HL-60 (cell line): Measurements from ENCODE around the gene NDFIP1.
"Not testable (repeated sequence)": the region's sequence is repeated elsewhere in the genome, so short reads cannot be mapped to it uniquely, and the experiment has no call there.

Source experiments
- DNase-seq, 2 experiments: peaks; one replicate each; pipeline ENCODE4 v3.0.0-alpha.2; 2010 to 2020; ENCODE audit warnings: low read depth in 1 of 2, low spot score in 1 of 2
- H3K27ac ChIP-seq: fragments of 250-450 bp; sonication (Bioruptor Pico); replicated peaks from 2 replicates; pipeline ENCODE4 v1.5.1; 2020; ENCODE audit warnings: mild to moderate bottlenecking, moderate library complexity
- H3K27me3 ChIP-seq: fragments of 250-450 bp; sonication (Bioruptor Pico); 2 replicates; pipeline ENCODE4 v1.5.1; 2021; ENCODE audit warnings: mild to moderate bottlenecking, moderate library complexity; ENCODE audit not compliant: insufficient read depth, poor library complexity, severe bottlenecking
- H3K4me3 ChIP-seq: replicated peaks from 2 replicates; pipeline ENCODE4 v1.5.1; 2011; ENCODE audit warnings: mild to moderate bottlenecking, control low read depth, low read length; ENCODE audit not compliant: insufficient read depth
- GABPA ChIP-seq: IDR thresholded peaks from 2 replicates; pipeline ENCODE4 v1.6.1; 2012; ENCODE audit warnings: low read depth
- POLR2AphosphoS5 ChIP-seq: IDR thresholded peaks from 2 replicates; pipeline ENCODE4 v1.6.1; 2012; ENCODE audit warnings: low read depth
- SPI1 ChIP-seq: IDR thresholded peaks from 2 replicates; pipeline ENCODE4 v1.6.1; 2012; ENCODE audit warnings: low read depth, mild to moderate bottlenecking, borderline replicate concordance
- TF ChIP-seq, protein P1 (sequence below): IDR thresholded peaks from 2 replicates; pipeline ENCODE4 v1.6.1; 2012; ENCODE audit warnings: low read depth; ENCODE audit not compliant: insufficient replicate concordance
- TF ChIP-seq, protein P2 (sequence below): IDR thresholded peaks from one replicate; pipeline ENCODE4 v1.5.1; 2011; ENCODE audit warnings: low read length, control low read depth, inconsistent platforms; ENCODE audit not compliant: insufficient read depth

The NDFIP1 gene

DNA sequence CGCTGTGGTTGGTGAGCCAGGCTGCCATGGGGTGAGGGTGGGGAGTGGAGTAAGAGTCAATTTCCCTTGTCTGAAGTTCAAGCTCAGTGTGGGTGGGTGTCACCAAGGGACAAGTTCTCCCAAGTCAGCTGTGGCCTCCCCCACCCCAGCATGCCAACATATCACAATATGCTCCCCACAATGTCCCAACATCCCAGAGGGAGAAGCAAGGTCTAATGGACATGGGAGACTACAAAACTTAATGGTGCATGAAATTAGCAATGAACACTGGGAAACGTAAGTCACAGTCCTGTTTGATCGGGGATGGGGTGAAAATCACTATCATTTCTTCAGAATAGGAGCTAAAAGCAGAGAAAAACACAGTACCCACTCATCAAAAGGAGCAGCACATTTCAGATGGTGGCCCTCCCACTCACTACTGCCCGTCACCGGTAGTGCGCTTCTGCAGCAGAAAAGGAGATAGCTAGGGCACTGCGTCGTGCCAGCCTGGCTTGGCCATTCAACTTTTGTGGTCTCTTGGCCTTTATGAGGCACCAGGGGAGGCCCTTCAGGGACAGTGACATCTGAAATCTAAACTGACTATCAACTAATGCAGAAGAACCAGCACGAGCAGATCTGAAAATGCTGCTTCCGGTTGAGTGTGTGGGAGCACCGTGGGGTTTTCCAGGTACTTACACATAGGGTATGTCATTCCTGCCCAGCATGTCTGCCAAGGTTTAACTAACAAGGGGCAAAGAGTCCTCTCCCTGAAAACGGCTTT lies 20.5 kb upstream of the NDFIP1 start:
- H3K4me3 ChIP-seq: no peak overlapping the region
- DNase-seq: no peak
- TF ChIP-seq POLR2AphosphoS5 (no peak), SPI1 (no peak), GABPA (no peak)
- TF ChIP-seq, protein P1, sequence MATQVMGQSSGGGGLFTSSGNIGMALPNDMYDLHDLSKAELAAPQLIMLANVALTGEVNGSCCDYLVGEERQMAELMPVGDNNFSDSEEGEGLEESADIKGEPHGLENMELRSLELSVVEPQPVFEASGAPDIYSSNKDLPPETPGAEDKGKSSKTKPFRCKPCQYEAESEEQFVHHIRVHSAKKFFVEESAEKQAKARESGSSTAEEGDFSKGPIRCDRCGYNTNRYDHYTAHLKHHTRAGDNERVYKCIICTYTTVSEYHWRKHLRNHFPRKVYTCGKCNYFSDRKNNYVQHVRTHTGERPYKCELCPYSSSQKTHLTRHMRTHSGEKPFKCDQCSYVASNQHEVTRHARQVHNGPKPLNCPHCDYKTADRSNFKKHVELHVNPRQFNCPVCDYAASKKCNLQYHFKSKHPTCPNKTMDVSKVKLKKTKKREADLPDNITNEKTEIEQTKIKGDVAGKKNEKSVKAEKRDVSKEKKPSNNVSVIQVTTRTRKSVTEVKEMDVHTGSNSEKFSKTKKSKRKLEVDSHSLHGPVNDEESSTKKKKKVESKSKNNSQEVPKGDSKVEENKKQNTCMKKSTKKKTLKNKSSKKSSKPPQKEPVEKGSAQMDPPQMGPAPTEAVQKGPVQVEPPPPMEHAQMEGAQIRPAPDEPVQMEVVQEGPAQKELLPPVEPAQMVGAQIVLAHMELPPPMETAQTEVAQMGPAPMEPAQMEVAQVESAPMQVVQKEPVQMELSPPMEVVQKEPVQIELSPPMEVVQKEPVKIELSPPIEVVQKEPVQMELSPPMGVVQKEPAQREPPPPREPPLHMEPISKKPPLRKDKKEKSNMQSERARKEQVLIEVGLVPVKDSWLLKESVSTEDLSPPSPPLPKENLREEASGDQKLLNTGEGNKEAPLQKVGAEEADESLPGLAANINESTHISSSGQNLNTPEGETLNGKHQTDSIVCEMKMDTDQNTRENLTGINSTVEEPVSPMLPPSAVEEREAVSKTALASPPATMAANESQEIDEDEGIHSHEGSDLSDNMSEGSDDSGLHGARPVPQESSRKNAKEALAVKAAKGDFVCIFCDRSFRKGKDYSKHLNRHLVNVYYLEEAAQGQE: no peak
- TF ChIP-seq, protein P2, sequence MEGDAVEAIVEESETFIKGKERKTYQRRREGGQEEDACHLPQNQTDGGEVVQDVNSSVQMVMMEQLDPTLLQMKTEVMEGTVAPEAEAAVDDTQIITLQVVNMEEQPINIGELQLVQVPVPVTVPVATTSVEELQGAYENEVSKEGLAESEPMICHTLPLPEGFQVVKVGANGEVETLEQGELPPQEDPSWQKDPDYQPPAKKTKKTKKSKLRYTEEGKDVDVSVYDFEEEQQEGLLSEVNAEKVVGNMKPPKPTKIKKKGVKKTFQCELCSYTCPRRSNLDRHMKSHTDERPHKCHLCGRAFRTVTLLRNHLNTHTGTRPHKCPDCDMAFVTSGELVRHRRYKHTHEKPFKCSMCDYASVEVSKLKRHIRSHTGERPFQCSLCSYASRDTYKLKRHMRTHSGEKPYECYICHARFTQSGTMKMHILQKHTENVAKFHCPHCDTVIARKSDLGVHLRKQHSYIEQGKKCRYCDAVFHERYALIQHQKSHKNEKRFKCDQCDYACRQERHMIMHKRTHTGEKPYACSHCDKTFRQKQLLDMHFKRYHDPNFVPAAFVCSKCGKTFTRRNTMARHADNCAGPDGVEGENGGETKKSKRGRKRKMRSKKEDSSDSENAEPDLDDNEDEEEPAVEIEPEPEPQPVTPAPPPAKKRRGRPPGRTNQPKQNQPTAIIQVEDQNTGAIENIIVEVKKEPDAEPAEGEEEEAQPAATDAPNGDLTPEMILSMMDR: no peak
- no peaks in the 10 kb centered on the region for H3K27me3 ChIP-seq
- no peak overlapping the region for H3K27ac ChIP-seq

DNA sequence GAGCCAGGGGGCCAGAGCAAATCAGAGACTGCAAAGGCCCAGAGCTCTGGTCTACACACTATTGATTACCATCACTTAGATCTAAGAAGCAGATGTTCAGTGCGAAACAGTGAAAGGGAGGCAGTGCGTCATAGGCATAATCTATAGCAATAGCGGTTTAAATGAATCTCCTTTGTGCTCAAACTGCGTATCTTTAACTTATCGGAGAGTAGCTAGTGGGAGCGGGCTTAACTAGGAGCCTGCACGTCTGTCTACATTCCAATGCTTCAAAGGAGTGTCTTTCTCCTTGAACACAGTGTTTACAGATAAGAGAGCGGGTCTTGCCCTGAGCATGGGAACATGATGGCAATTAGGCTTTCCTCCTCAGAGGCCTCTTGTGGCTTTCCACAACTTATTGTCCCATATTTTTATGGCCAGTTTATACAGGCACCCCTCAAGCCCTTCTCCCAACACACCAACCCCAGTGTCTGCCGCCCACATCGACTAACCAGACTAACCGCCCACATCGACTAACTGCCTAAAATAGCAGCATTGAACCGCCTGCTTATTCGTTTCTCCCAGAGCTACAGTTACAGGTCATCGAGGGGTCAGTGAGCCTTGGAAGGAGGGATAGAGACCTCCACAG lies 19.6 kb upstream of the NDFIP1 start:
- H3K27ac ChIP-seq, DNase-seq, H3K4me3 ChIP-seq, H3K27me3 ChIP-seq: not testable (repeated sequence)

DNA sequence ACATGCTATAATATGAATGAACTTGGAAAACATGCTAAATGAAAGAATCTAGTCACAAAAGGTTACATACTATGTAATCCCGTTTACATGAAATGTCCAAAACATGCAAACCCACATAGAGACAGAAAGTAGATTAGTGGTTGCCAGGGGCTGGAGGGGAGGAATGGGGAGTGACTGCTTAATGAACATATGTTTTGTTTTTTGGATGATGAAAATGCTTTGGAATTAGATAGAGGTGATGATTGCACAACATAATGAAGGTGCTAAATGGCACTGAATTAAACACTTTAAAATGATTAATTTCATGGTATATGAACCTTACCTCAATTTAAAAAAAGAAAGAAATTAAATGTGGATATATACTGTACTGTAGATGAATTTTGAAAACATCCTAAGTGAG lies 17.6 kb upstream of the NDFIP1 start:
- no peaks in the 10 kb centered on the region for H3K27me3 ChIP-seq
- H3K4me3 ChIP-seq: no peak overlapping the region
- no peak for DNase-seq
- TF ChIP-seq POLR2AphosphoS5 (no peak), GABPA (no peak), SPI1 (no peak)
- TF ChIP-seq, protein P1: no peak
- TF ChIP-seq, protein P2: no peak
- H3K27ac ChIP-seq: no peak overlapping the region

DNA sequence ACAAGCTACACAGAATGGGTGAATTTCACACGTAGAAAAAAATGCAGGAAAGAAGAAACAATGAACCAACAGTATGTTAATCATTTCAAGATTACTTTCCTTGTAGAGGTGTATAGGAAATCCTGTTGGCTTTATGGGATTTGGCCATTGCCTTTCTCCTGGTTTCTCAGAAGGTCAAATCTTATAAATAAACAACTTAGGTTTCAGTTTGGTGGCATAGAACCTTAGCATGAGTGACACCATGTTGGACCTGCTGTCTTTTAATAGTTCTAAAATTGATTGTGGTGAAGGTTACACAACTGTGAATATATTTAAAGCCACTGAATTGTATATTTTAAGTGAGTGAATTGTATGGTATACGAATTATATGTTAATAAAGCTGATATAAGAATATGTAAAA lies 16.7 kb upstream of the NDFIP1 start:
- Histone ChIP-seq H3K4me3 (no peak overlapping the region), H3K27ac (no peak overlapping the region), H3K27me3 (no peaks in the 10 kb centered on the region)
- TF ChIP-seq, protein P1: no peak
- TF ChIP-seq POLR2AphosphoS5: no peak
- TF ChIP-seq, protein P2: no peak
- TF ChIP-seq GABPA: no peak
- TF ChIP-seq SPI1: no peak
- no peak for DNase-seq
